Progenitor cell of endocrine pancreas (in vitro differentiated cells): ENCODE results near the gene CDKN3. TPM values are rescaled to one million over a fixed set of nuclear protein-coding genes. Genes with fewer than 3 reads are reported as not detected.
A peak's percentile ranks its signal among the peaks of the same experiment; 100 is the strongest.
"Not testable (repeated sequence)": the region's sequence is repeated elsewhere in the genome, so short reads cannot be mapped to it uniquely, and the experiment has no call there.

Experiments used
- DNase-seq: peaks from one replicate; pipeline ENCODE4 v3.0.0; 2021; ENCODE audit warnings: low spot score; ENCODE audit not compliant: unreplicated experiment
- H3K27ac Mint-ChIP-seq: 2 replicates; pipeline ENCODE4 v1.8.0; 2021; ENCODE audit warnings: mild to moderate bottlenecking, moderate library complexity, mixed read lengths
- H3K27me3 Mint-ChIP-seq: 2 replicates; pipeline ENCODE4 v1.8.0; 2021; ENCODE audit warnings: mixed read lengths
- H3K36me3 Mint-ChIP-seq: 2 replicates; pipeline ENCODE4 v1.8.0; 2022; ENCODE audit warnings: mixed read lengths; ENCODE audit not compliant: insufficient read depth
- H3K4me1 Mint-ChIP-seq: 2 replicates; pipeline ENCODE4 v1.8.0; 2021; ENCODE audit warnings: low read depth, mixed read lengths
- H3K4me3 Mint-ChIP-seq: 2 replicates; pipeline ENCODE4 v1.8.0; 2021; ENCODE audit warnings: low read depth, mild to moderate bottlenecking, moderate library complexity, mixed read lengths
- H3K9me3 Mint-ChIP-seq: 2 replicates; pipeline ENCODE4 v1.8.0; 2021; ENCODE audit warnings: low read depth, mixed read lengths
- total RNA-seq: library from RNA; stranded (reverse); gene quantifications from 2 replicates; pipeline ENCODE4 v1.2.1, GENCODE V29; 2021
- TF ChIP-seq, protein P1 (sequence below): fragments of 200-600 bp; sonication (generic); IDR thresholded peaks from one replicate; pipeline ENCODE4 v1.5.0; 2021; ENCODE audit warnings: antibody characterized with exemption, mild to moderate bottlenecking; ENCODE audit not compliant: unreplicated experiment

CDKN3 gene
- total RNA-seq, 1 donor from 2014 or later, result 20.5 TPM

- Mint-ChIP-seq H3K36me3 (no peaks in the 10 kb centered on the region), H3K27ac (no peak overlapping the region), H3K9me3 (no peaks in the 10 kb centered on the region), H3K4me3 (no peak overlapping the region), H3K4me1 (peaks cover 7% of the 10 kb centered on the region), H3K27me3 (peaks cover 2% of the 10 kb centered on the region)
- DNase-seq, result no peak
- TF ChIP-seq, protein P1, sequence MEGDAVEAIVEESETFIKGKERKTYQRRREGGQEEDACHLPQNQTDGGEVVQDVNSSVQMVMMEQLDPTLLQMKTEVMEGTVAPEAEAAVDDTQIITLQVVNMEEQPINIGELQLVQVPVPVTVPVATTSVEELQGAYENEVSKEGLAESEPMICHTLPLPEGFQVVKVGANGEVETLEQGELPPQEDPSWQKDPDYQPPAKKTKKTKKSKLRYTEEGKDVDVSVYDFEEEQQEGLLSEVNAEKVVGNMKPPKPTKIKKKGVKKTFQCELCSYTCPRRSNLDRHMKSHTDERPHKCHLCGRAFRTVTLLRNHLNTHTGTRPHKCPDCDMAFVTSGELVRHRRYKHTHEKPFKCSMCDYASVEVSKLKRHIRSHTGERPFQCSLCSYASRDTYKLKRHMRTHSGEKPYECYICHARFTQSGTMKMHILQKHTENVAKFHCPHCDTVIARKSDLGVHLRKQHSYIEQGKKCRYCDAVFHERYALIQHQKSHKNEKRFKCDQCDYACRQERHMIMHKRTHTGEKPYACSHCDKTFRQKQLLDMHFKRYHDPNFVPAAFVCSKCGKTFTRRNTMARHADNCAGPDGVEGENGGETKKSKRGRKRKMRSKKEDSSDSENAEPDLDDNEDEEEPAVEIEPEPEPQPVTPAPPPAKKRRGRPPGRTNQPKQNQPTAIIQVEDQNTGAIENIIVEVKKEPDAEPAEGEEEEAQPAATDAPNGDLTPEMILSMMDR, result no peak
Measured at GRCh38 chr14:54394596-54394995, 2.2 kb upstream of the CDKN3 start.

GRCh38 chr14:54395284-54395683 lies 1.5 kb upstream of the CDKN3 start:
- Mint-ChIP-seq H3K9me3 (no peaks in the 10 kb centered on the region), H3K36me3 (no peaks in the 10 kb centered on the region), H3K27me3 (peaks cover 2% of the 10 kb centered on the region), H3K4me1 (peaks cover 7% of the 10 kb centered on the region), H3K27ac (no peak overlapping the region), H3K4me3 (peak overlapping the region; percentile 16)
- DNase-seq, result no peak
- TF ChIP-seq, protein P1, result no peak

GRCh38 chr14:54395716-54396115 lies 1.1 kb upstream of the CDKN3 start:
- Mint-ChIP-seq H3K4me1 (peaks cover 7% of the 10 kb centered on the region), H3K9me3 (no peaks in the 10 kb centered on the region), H3K36me3 (no peaks in the 10 kb centered on the region), H3K27me3 (peaks cover 2% of the 10 kb centered on the region), H3K27ac (no peak overlapping the region), H3K4me3 (peak overlapping the region; percentile 16)
- TF ChIP-seq, protein P1, result no peak
- DNase-seq, result no peak

DNA sequence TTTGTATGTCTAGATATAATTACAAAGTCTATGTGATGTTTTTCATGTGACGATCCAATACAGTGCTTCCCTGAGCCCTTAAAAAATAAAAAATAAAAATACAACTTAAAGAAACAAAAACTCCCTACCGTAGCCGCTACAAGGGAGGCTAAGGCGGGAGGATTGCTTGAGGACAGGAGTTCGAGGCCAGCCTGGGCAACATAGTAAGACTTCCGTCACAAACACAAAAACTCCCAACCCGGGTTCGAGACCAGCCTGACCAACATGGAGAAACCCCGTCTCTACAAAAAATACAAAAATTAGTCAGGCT lies 669 bp upstream of the CDKN3 start:
- Mint-ChIP-seq H3K27ac (no peak overlapping the region), H3K4me1 (peaks cover 7% of the 10 kb centered on the region), H3K36me3 (no peaks in the 10 kb centered on the region), H3K4me3 (peak overlapping the region; percentile 83), H3K9me3 (no peaks in the 10 kb centered on the region), H3K27me3 (peaks cover 2% of the 10 kb centered on the region)
- TF ChIP-seq, protein P1, result no peak
- no peak for DNase-seq

DNA sequence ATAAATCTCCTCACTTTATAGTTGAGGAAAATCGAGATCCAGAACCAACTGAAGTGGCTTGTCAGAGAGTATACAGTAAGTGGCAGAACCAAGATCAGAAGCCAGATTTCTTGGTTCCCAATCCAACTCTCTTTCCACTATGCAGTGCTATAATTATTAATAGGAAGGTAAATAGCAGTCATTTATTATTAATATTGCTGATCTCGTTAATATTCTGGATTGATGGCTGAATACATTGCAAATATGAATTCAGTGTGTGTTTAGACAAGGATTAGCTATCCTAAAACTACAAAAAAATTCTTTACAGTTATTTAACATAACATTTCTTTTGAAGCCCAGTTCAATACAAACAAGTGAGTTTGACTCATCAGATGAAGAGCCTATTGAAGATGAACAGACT lies 2.8 kb downstream of the CDKN3 start:
- peaks cover 7% of the 10 kb centered on the region for H3K4me1 Mint-ChIP-seq
- TF ChIP-seq, protein P1, result no peak
- no peak for DNase-seq
- H3K9me3 Mint-ChIP-seq, result peaks cover 7% of the 10 kb centered on the region
- H3K4me3 Mint-ChIP-seq, result no peak overlapping the region
- H3K36me3 Mint-ChIP-seq, result peaks cover 22% of the 10 kb centered on the region
- peaks cover 2% of the 10 kb centered on the region for H3K27me3 Mint-ChIP-seq
- no peak overlapping the region for H3K27ac Mint-ChIP-seq

GRCh38 chr14:54403401-54404005 lies 6.7 kb downstream of the CDKN3 start:
- H3K36me3 Mint-ChIP-seq, result peaks cover 47% of the 10 kb centered on the region
- not testable (repeated sequence) for H3K4me1 Mint-ChIP-seq, H3K27me3 Mint-ChIP-seq, H3K4me3 Mint-ChIP-seq, DNase-seq, H3K9me3 Mint-ChIP-seq, H3K27ac Mint-ChIP-seq
